GM18505 (cell line): ENCODE results near the gene RPTOR.
A peak's percentile ranks its signal among the peaks of the same experiment; 100 is the strongest.

Experiments
- ATAC-seq: cut with Tn5 transposase; IDR thresholded peaks from one replicate; pipeline ENCODE4 v1.9.1; 2021; ENCODE audit not compliant: unreplicated experiment
- POLR2A ChIP-seq: IDR thresholded peaks from 4 replicates; pipeline ENCODE4 v1.6.1; 2011; ENCODE audit warnings: borderline replicate concordance; ENCODE audit not compliant: insufficient read depth, insufficient read length; ENCODE audit errors: extremely low read depth

RPTOR gene

DNA sequence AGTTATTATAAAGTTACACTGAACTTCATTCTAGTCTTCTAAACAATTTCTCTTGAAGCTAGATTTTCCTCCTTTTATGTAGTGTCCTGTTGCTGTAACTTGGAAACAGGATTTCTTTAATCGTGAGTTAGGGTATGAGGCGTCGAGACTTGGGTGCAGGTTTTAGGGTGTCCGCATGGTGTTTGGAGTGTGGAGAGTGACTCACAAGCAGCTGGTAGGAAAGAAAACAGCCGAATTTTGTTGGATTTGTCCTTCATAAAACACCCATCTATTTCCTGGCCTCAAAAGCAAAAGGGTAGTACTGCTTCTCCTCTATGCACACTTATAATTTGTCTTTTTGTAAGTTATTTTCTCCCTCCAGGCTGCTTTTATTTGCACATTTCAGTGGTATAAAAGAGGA, 1.6 kb downstream of the RPTOR start:
- no peak for TF ChIP-seq POLR2A
- no peak for ATAC-seq

DNA sequence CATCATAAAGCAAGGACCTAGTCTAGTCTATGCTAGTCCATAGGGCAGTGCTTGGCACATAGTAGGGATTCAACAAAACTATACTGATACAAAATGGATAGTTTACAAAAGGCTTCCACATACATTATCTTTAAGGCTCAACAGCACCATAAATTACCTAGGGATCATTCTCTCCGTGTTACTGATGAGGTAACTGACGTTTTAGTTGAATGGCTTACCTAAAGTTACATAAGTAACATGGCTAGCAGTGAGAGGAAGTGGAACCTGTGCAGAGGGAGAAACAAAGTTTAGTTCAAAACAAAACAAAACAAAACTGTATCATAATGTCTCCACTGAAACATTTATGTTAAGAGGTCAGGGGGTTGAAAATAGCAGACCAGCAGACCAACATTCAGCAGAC, 7.9 kb downstream of the RPTOR start:
- TF ChIP-seq POLR2A, result no peak
- no peak for ATAC-seq

DNA sequence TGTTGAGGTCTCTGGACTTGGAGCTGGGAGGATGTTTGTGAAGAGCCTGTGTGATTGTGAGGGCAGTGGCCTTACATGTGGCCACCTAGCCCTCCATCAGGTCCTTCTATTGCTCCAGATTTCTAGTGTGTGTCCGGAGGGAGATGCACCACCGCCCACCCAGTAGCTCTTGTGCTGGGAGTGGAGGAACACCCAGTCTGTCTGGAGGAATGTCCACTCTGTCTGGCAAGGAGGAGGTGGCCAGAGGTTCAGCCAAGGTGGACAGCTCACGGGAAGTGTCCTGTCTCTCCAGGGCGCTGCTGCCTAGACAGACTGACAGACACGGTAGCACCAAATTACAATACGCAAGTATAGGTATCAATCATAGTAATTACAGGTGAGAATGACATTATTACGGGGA, 10.6 kb downstream of the RPTOR start:
- TF ChIP-seq POLR2A, result no peak
- no peak for ATAC-seq

GRCh38 chr17:80558046-80558445, 13.4 kb downstream of the RPTOR start:
- no peak for TF ChIP-seq POLR2A
- ATAC-seq, result no peak

DNA sequence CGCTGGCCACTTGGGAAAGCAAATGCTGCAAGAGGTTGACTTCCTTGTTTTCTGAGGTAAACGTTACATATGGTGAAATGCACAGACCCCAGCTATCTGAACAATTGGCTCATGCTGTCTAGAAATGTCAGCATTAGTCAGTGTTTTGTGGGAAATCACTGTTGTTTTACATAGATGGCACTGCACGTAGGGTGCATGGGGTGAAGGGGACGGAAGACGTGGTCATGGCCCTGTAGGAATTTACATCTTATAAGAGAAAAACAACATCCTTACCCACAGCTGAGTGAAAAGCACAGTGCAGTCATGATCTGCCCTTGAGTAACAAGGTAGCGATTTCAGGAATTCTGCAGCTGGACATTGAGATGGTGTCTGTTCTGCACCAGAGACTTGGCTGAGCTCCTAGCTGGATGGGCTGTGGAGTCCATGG, 15.2 kb downstream of the RPTOR start:
- no peak for ATAC-seq

DNA sequence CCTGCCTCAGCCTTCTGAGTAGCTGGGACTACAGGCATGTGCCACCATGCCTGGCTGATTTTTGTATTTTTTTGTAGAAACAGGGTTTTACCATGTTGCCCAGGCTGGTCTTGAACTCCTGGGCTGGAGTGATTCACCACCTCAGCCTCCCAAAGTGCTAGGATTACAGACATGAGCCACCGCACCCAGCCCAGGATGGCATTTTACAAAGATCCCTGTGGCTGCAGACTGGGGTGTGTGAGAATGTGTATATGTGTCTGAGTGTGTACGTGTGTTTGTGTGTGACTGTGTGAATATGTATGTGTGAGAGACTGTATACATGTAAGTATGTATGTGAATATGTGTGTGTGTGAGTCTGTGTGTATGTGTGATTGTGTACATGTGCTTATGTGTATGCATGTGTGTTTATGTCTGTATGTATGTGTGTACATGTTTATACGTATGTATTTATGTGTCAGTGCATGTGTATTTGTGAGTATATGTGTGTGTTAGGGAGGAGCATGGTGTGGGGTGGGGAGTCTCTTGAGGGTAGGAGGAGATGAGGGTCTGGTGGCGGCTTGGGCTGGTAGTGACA, 17.0 kb downstream of the RPTOR start:
- TF ChIP-seq POLR2A, result no peak
- ATAC-seq, result no peak

More for the DNA sequence above, 15.2 kb downstream of the RPTOR start:
- no peak for TF ChIP-seq POLR2A

- no peak for TF ChIP-seq POLR2A
- no peak for ATAC-seq
Observed at GRCh38 chr17:80564545-80564944, 19.9 kb downstream of the RPTOR start.

DNA sequence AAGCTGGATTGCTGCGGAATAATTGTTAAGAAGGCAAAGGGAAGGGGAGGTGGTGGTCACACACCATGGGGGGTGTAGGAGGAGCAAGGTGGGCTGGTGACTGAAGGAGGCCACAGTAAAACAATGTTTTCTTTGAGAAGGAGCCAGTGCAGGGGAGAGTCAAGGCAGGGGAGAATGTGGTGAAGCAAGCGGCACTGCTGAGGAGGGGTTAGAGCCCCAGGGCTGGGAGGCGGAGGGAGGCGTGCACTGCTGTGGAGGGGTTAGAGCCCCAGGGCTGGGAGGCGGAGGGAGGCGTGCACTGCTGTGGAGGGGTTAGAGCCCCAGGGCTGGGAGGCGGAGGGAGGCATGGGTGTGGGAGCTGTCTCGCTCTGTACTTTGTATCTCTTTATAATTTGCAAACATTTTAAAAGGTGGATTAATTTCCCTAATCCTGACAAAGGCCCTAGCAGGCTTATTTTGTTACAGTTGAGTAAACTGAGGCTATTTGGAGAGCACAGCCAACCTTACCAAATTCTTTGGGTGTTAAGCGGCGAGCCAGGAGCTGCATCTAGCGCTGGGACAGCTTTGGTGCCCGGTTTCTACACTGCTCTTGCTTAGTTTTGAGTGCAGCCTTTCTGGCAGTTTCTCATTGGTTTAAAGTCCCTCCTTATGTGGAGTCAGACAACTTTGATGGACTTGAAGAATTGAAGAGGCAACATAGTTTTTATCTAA, 20.9 kb downstream of the RPTOR start:
- ATAC-seq, result no peak
- TF ChIP-seq POLR2A, result no peak

DNA sequence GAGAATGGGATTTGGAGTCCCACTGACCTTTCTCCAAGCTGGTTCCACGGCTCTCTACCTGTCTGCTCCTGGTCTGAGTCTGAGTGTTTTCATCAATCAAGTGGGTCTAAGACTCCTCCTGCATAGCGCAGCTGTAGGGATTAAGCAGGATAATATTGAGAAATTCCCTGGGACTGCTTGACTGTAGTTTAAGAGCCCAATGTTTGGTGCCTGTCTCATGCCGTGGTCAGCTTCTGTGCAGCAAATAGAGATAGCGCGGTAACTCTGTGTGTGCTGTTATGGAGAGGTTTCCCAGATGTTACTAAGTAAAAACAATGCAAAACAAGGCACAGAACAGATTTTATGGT, 21.4 kb downstream of the RPTOR start:
- ATAC-seq, result no peak
- TF ChIP-seq POLR2A, result no peak

- no peak for TF ChIP-seq POLR2A
- no peak for ATAC-seq
Observed at GRCh38 chr17:80568246-80568645, 23.6 kb downstream of the RPTOR start.

DNA sequence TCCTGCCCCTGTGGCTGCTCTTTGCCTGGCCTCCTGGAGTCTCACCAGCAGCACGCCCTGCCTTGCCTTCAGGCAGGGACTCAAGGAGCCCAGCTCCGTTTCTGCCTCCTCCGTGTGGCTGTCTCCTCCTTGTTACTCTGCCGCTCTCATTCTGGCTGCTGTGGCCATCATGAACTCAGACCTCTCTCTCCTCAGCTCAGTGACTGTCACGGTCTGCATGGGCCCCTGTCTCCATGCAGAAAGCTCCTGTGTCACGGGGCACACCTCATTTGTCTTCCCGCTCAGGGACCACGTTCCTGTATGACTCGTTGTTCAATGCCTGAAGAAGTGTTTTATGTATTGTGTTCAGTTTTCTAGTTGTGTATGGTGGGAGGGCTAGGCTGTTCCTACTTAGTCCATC, 25.3 kb downstream of the RPTOR start:
- ATAC-seq, result no peak
- TF ChIP-seq POLR2A, result no peak

DNA sequence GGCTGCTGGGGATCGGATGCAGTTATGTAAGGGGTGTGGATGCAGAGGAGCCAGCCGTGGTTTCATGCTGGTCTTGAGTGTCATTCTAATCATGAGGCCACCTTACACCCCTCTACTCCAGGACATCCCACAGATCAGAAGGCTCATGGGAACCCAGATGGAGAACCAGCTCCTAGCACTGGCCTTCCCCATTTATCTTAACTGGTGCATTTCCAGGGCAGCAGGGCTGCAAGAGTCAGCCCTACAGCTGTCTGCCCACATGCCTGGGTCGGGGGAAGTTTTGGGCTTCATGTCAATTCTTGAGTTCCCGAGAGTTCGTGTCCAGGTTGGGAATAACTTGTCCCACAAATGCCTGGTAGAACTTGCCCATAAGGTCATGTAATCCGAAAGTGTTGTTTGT, 29.1 kb downstream of the RPTOR start:
- no peak for ATAC-seq
- TF ChIP-seq POLR2A, result no peak

DNA sequence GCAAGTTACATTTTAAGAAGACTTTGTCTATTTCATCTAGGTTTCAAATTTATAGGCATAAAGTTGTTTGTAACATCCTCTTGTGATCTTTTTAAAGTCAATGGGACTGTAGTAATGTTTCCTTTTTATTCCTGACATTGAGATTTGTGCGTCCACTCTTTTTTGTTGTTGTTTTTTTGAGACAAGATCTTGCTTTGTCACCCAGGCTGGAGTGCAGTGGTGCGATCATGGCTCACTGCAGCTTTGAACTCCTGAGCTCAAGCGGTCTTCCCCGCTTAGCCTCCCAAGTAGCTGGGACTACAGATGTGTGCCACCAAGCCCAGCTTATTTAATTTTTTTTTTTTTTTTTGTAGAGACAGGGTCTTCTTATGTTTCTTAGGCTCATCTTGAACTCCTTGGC, 29.9 kb downstream of the RPTOR start:
- no peak for ATAC-seq
- TF ChIP-seq POLR2A, result no peak

GRCh38 chr17:80575057-80575875, 30.6 kb downstream of the RPTOR start:
- ATAC-seq, result peak; percentile 74
- no peak for TF ChIP-seq POLR2A
